H1 (cell line): ENCODE data around the gene SIX3. TPM values are rescaled to one million over a fixed set of nuclear protein-coding genes. Genes with fewer than 3 reads are reported as not detected.

Experiments used
- CTCF ChIA-PET: fragments of 300-600 bp; sonication (Branson Sonifier 250); formaldehyde crosslinking; loops from one replicate; lab custom pipeline; 2021; ENCODE audit not compliant: partially characterized antibody; lab: Charles Lee
- POLR2A ChIA-PET: fragments of 300-600 bp; sonication (Branson Sonifier 250); formaldehyde crosslinking; loops from one replicate; lab custom pipeline; 2021; ENCODE audit warnings: inconsistent platforms; ENCODE audit not compliant: partially characterized antibody; lab: Charles Lee
- DNase-seq, 2 experiments: peaks; one replicate each; pipeline versions ENCODE4 v3.0.0 to v3.0.0-alpha.2; 2010 to 2022; ENCODE audit warnings: low spot score in 2 of 2, low read depth in 1 of 2, mixed read lengths in 1 of 2
- FAIRE-seq: peaks from 2 replicates; lab custom pipeline; 2011; peaks lifted over from hg19 to GRCh38; lab: Jason Lieb, UNC
- H2AFZ ChIP-seq: 2 replicates; pipeline ENCODE4 v1.8.1; 2012; ENCODE audit warnings: low read length, inconsistent platforms
- H2AK5ac ChIP-seq: 2 replicates; pipeline ENCODE4 v1.6.1; 2013; ENCODE audit warnings: low read depth, low read length
- H2BK120ac ChIP-seq: replicated peaks from 2 replicates; pipeline ENCODE3; 2013; ENCODE audit warnings: low read depth, low read length, inconsistent platforms
- H2BK12ac ChIP-seq: 2 replicates; pipeline ENCODE4 v1.6.1; 2013; ENCODE audit warnings: low read depth, low read length
- H2BK15ac ChIP-seq: 2 replicates; pipeline ENCODE4 v1.6.1; 2013; ENCODE audit warnings: low read length
- H2BK20ac ChIP-seq: 2 replicates; pipeline ENCODE4 v1.6.1; 2013; ENCODE audit warnings: low read length
- H2BK5ac ChIP-seq: 2 replicates; pipeline ENCODE4 v1.6.1; 2013; ENCODE audit warnings: low read depth, low read length
- H3K14ac ChIP-seq: 2 replicates; pipeline ENCODE4 v1.6.1; 2013; ENCODE audit warnings: inconsistent platforms; ENCODE audit not compliant: insufficient read length
- H3K18ac ChIP-seq: 2 replicates; pipeline ENCODE4 v1.6.1; 2013; ENCODE audit warnings: low read length; ENCODE audit errors: extremely low read depth
- H3K23ac ChIP-seq: 2 replicates; pipeline ENCODE4 v1.6.1; 2013; ENCODE audit warnings: inconsistent platforms; ENCODE audit not compliant: insufficient read length
- H3K23me2 ChIP-seq: 2 replicates; pipeline ENCODE4 v1.6.1; 2013; ENCODE audit warnings: low read depth, low read length
- H3K27ac ChIP-seq: 2 replicates; pipeline ENCODE4 v1.6.1; 2011; ENCODE audit warnings: low read depth, low read length, inconsistent platforms
- H3K27me3 ChIP-seq, 4 experiments: replicated peaks in 1 of 4; 1 replicate in 1 of 4; 2 replicates in 3 of 4; pipeline versions ENCODE4 v1.6.1 to v1.8.1; 2011 to 2013; ENCODE audit warnings: low read length in 3 of 4, mild to moderate bottlenecking in 3 of 4, inconsistent platforms in 2 of 4, mixed read lengths in 2 of 4, moderate library complexity in 1 of 4; ENCODE audit not compliant: control insufficient read depth in 3 of 4, insufficient read depth in 3 of 4; ENCODE audit errors: extremely low read depth in 1 of 4
- H3K36me3 ChIP-seq, 4 experiments: 2 replicates each; pipeline versions ENCODE4 v1.6.1 to v1.8.1; 2011 to 2013; ENCODE audit warnings: mild to moderate bottlenecking in 4 of 4, low read length in 3 of 4, moderate library complexity in 2 of 4, control low read depth in 1 of 4, inconsistent platforms in 1 of 4; ENCODE audit not compliant: insufficient read depth in 4 of 4, control insufficient read depth in 2 of 4
- H3K4ac ChIP-seq: replicated peaks from 2 replicates; pipeline ENCODE3; 2013; ENCODE audit warnings: low read length, low read depth, mixed read lengths, inconsistent platforms; ENCODE audit not compliant: insufficient read length
- H3K4me1 ChIP-seq, 4 experiments: replicated peaks in 1 of 4; 1 replicate in 1 of 4; 2 replicates in 3 of 4; pipeline versions ENCODE4 v1.6.1 to v1.8.1; 2011 to 2013; ENCODE audit warnings: low read length in 3 of 4, inconsistent platforms in 2 of 4, mixed read lengths in 1 of 4; ENCODE audit not compliant: insufficient read depth in 4 of 4, control insufficient read depth in 3 of 4
- H3K4me2 ChIP-seq, 2 experiments: 2 replicates each; pipeline versions ENCODE4 v1.6.1 to v1.8.1; 2011 to 2013; ENCODE audit warnings: low read depth in 2 of 2, low read length in 2 of 2, control low read depth in 1 of 2, inconsistent platforms in 1 of 2, mild to moderate bottlenecking in 1 of 2; ENCODE audit not compliant: insufficient read depth in 1 of 2
- H3K4me3 ChIP-seq, 4 experiments: fragments of 200-600, 300-600 bp in 1 of 4; sonication (generic), shearing (Covaris generic), sonication (Bioruptor Twin) in 1 of 4; 2 replicates each; pipeline versions ENCODE4 v1.5.1 to v1.8.1; 2011 to 2016; ENCODE audit warnings: low read length in 4 of 4, low read depth in 3 of 4, control low read depth in 2 of 4, inconsistent platforms in 2 of 4, mild to moderate bottlenecking in 2 of 4, mixed read lengths in 1 of 4, moderate library complexity in 1 of 4; ENCODE audit not compliant: insufficient read depth in 2 of 4; ENCODE audit errors: extremely low read depth in 1 of 4
- H3K56ac ChIP-seq: replicated peaks from 2 replicates; pipeline ENCODE3; 2013; ENCODE audit warnings: low read depth, mild to moderate bottlenecking, mixed read lengths, low read length, inconsistent platforms; ENCODE audit not compliant: insufficient read length
- H3K79me1 ChIP-seq: 2 replicates; pipeline ENCODE4 v1.6.1; 2013; ENCODE audit warnings: low read depth, low read length, control low read depth
- H3K79me2 ChIP-seq, 2 experiments: 2 replicates each; pipeline versions ENCODE4 v1.6.1 to v1.8.1; 2012 to 2013; ENCODE audit warnings: low read length in 2 of 2, mild to moderate bottlenecking in 2 of 2, inconsistent platforms in 1 of 2; ENCODE audit not compliant: insufficient read depth in 2 of 2, control insufficient read depth in 1 of 2
- H3K9ac ChIP-seq, 4 experiments: replicated peaks in 1 of 4; 1 replicate in 1 of 4; 2 replicates in 3 of 4; pipeline versions ENCODE4 v1.6.1 to v1.8.1; 2011 to 2013; ENCODE audit warnings: low read depth in 3 of 4, low read length in 3 of 4, control low read depth in 2 of 4, mild to moderate bottlenecking in 2 of 4, moderate library complexity in 2 of 4, inconsistent platforms in 1 of 4; ENCODE audit errors: extremely low read depth in 1 of 4
- H3K9me3 ChIP-seq, 2 experiments: 2 replicates each; pipeline versions ENCODE4 v1.6.1 to v1.8.1; 2012 to 2013; ENCODE audit warnings: mild to moderate bottlenecking in 2 of 2, moderate library complexity in 2 of 2, control low read depth in 1 of 2, inconsistent platforms in 1 of 2, low read depth in 1 of 2, low read length in 1 of 2, mixed read lengths in 1 of 2; ENCODE audit not compliant: insufficient read depth in 2 of 2
- H4K20me1 ChIP-seq, 2 experiments: replicated peaks in 1 of 2; 2 replicates each; pipeline versions ENCODE3 to v1.8.1; 2011 to 2013; ENCODE audit warnings: inconsistent platforms in 2 of 2, low read length in 2 of 2, mild to moderate bottlenecking in 1 of 2; ENCODE audit not compliant: insufficient read depth in 2 of 2, control insufficient read depth in 1 of 2
- H4K5ac ChIP-seq: 2 replicates; pipeline ENCODE4 v1.6.1; 2013; ENCODE audit warnings: low read length, low read depth, mixed read lengths, inconsistent platforms; ENCODE audit not compliant: insufficient read length
- H4K8ac ChIP-seq: 2 replicates; pipeline ENCODE4 v1.8.0; 2013; ENCODE audit warnings: mild to moderate bottlenecking, moderate library complexity, low read length, inconsistent platforms; ENCODE audit not compliant: insufficient read depth; ENCODE audit errors: extremely low read depth
- H4K91ac ChIP-seq: replicated peaks from 2 replicates; pipeline ENCODE3; 2013; ENCODE audit warnings: low read length, mixed read lengths, inconsistent platforms; ENCODE audit not compliant: insufficient read length
- ASH2L ChIP-seq: fragments of 200-600, 300-600 bp; sonication (generic); IDR thresholded peaks from one replicate; pipeline ENCODE4 v1.7.1; 2017; ENCODE audit warnings: low read length
- BACH1 ChIP-seq: IDR thresholded peaks from 2 replicates; pipeline ENCODE4 v1.6.1; 2012; ENCODE audit warnings: low read length, improper control_type of control experiment
- CEBPB ChIP-seq: IDR thresholded peaks from 2 replicates; pipeline ENCODE4 v1.6.1; 2012; ENCODE audit warnings: low read depth, low read length
- EZH2 ChIP-seq: fragments of 200-600 bp; sonication (generic); IDR thresholded peaks from 2 replicates; pipeline ENCODE4 v1.7.1; 2012; ENCODE audit warnings: low read depth, mild to moderate bottlenecking, moderate library complexity, low read length, inconsistent platforms; ENCODE audit not compliant: severe bottlenecking
- GABPA ChIP-seq: IDR thresholded peaks from 2 replicates; pipeline ENCODE4 v1.6.1; 2011; ENCODE audit warnings: mild to moderate bottlenecking, low read length, moderate library complexity, borderline replicate concordance; ENCODE audit not compliant: insufficient read depth
- JUND ChIP-seq: IDR thresholded peaks from 2 replicates; pipeline ENCODE4 v1.6.1; 2011; ENCODE audit warnings: mild to moderate bottlenecking, improper control_type of control experiment, low read length
- RNF2 ChIP-seq: fragments of 200-900, 300-1000 bp; sonication (generic); IDR thresholded peaks from 2 replicates; pipeline ENCODE4 v1.7.1; 2016; ENCODE audit warnings: borderline replicate concordance, low read depth, mild to moderate bottlenecking, antibody characterized with exemption, low read length; ENCODE audit not compliant: poor library complexity, severe bottlenecking; ENCODE audit errors: missing control alignments
- RXRA ChIP-seq: IDR thresholded peaks from 2 replicates; pipeline ENCODE4 v1.6.1; 2011; ENCODE audit warnings: low read depth, mild to moderate bottlenecking, low read length, moderate library complexity; ENCODE audit not compliant: insufficient read depth
- SAP30 ChIP-seq: fragments of 300-600 bp; sonication (generic); IDR thresholded peaks from 2 replicates; pipeline ENCODE4 v1.7.1; 2012; ENCODE audit warnings: low read length, moderate library complexity, mild to moderate bottlenecking, inconsistent platforms; ENCODE audit not compliant: insufficient read depth, insufficient replicate concordance
- YY1 ChIP-seq: IDR thresholded peaks from 2 replicates; pipeline ENCODE4 v1.6.1; 2011; ENCODE audit warnings: low read depth, mild to moderate bottlenecking, low read length
- WGBS, 2 experiments: shearing (Covaris generic) in 1 of 2; methylation state at CpG; one replicate each; pipeline versions ENCODE4 v1.1.6 to v1.1.7; 2013 to 2015; ENCODE audit warnings: low lambda C conversion rate in 2 of 2, mixed read lengths in 2 of 2, inconsistent platforms in 1 of 2, low coverage in 1 of 2, missing lambda C conversion rate in 1 of 2; ENCODE audit not compliant: insufficient replicate concordance in 2 of 2, insufficient coverage in 1 of 2, insufficient read length in 1 of 2; ENCODE audit errors: extremely low coverage in 1 of 2, missing lambda C conversion rate in 1 of 2; 5-methylcytosine and 5-hydroxymethylcytosine counted together
- polyA plus RNA-seq, 7 experiments: library from polyadenylated mRNA; depleted of rRNA in 3 of 7; stranded (reverse) in 5 of 7; unstranded in 2 of 7; fragments of >200 nt in 5 of 7; fragments of 200-250 nt in 2 of 7; gene quantifications; 1 replicate in 5 of 7; 2 replicates in 1 of 7; 4 replicates in 1 of 7; pipeline versions ENCODE4 v1.2.1 to v1.2.3, GENCODE V29; 2011 to 2013; ENCODE audit warnings: missing spikeins in 2 of 7, mixed read lengths in 2 of 7
- total RNA-seq: library from RNA; stranded (reverse); fragmentation: NEBNext Ultra II Directional; extraction: Animal tissue kit (Norgen Biotek cat#: 25700); gene quantifications from 2 replicates; pipeline ENCODE4 v1.2.1, GENCODE V29; 2021
- TF ChIP-seq, protein P1 (sequence below): IDR thresholded peaks from 2 replicates; pipeline ENCODE4 v1.6.1; 2011; ENCODE audit warnings: low read length, improper control_type of control experiment

The SIX3 gene
- total and polyA plus RNA-seq, 2 of the 8 experiments (the other 6 are each of a cell fraction or from before 2014, with no cell fraction given) = 0.02 to 0.19 TPM

DNA sequence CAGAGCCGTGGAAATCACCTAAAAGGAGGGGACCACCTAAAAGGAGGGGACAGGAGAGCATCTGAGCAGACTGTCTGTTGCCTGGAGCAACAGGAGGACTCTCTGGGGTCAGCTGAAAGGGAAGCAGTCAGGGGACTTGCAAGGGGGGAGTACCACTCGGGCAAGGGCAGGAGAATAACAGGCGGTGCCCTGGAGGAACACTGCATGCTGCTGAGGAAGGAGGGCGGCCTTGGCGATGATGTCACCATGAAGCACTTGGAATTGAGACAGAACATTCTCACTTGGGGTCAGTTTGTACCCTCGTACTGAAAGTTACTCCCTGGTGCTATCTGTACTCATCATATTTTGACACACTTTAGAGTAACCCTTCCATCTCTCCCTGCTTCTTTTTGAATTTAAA, 18.4 kb downstream of the SIX3 start:
- Histone ChIP-seq H4K5ac (no peak overlapping the region), H3K4me2 (no peak overlapping the region), H2AFZ (no peak overlapping the region), H4K91ac (no peak overlapping the region), H3K79me2 (no peaks in the 10 kb centered on the region), H3K56ac (no peak overlapping the region), H2BK20ac (no peak overlapping the region), H3K27me3 (peaks cover 7 to 29% (median 21%) of the 10 kb centered on the region in 4 experiments), H2BK15ac (no peak overlapping the region), H3K14ac (no peak overlapping the region), H3K79me1 (no peaks in the 10 kb centered on the region), H2BK12ac (0 out of 2 replicates have a peak overlapping the region, but pooled peaks have one; percentile 14), H2BK120ac (no peak overlapping the region), H3K9me3 (no peaks in the 10 kb centered on the region), H3K23me2 (peaks cover 4% of the 10 kb centered on the region; the same call in 1 of the 2 replicates), H3K4ac (no peak overlapping the region), H3K4me1 (peaks cover 0 to 14% (median 6%) of the 10 kb centered on the region in 4 experiments; a peak in 5 of 7 replicates), H3K36me3 (no peaks in the 10 kb centered on the region), H3K18ac (no peak overlapping the region), H2AK5ac (no peak overlapping the region), H4K20me1 (peaks cover 0 to 3% of the 10 kb centered on the region in 2 experiments), H2BK5ac (no peak overlapping the region), H3K4me3 (no peak overlapping the region), H3K27ac (no peak overlapping the region), H3K9ac (no peak overlapping the region), H4K8ac (no peak overlapping the region), H3K23ac (no peak overlapping the region)
- no peak for FAIRE-seq
- TF ChIP-seq GABPA (no peak), YY1 (no peak), RNF2 (no peak), RXRA (no peak), EZH2 (no peak), ASH2L (no peak), SAP30 (no peak), BACH1 (no peak), JUND (no peak), CEBPB (no peak)
- TF ChIP-seq, protein P1, sequence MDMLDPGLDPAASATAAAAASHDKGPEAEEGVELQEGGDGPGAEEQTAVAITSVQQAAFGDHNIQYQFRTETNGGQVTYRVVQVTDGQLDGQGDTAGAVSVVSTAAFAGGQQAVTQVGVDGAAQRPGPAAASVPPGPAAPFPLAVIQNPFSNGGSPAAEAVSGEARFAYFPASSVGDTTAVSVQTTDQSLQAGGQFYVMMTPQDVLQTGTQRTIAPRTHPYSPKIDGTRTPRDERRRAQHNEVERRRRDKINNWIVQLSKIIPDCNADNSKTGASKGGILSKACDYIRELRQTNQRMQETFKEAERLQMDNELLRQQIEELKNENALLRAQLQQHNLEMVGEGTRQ = no peak
- whole genome bisulfite sequencing, 2 experiments = 90% methylated on average over 6 of the region's 6 CpGs; no CpG with 5 or more reads in 1 of the 2 experiments
- POLR2A ChIA-PET = no interaction called here
- CTCF ChIA-PET = interaction anchor here (1.7 to 9.8 kb wide), 2 partner anchors 10 to 292 kb away, joined by 4 to 214 read pairs; no protein-coding TSS in a partner anchor
- no peak for DNase-seq
